Common myeloid progenitor, CD34-positive (primary cell): ENCODE results near the gene DENND2C.

ENCODE experiments used
- CTCF ChIA-PET: fragments of 350-600 bp; sonication (Branson Sonifier 250); formaldehyde crosslinking; loops from one replicate; lab custom pipeline; 2021; ENCODE audit warnings: antibody characterized with exemption; lab: Charles Lee
- POLR2A ChIA-PET: fragments of 350-600 bp; sonication (Branson Sonifier 250); formaldehyde crosslinking; loops from one replicate; lab custom pipeline; 2021; ENCODE audit warnings: antibody characterized with exemption; lab: Charles Lee
- DNase-seq, 3 donors: peaks; one replicate each; pipeline versions ENCODE4 v3.0.0 to v3.0.0-alpha.2; 2013
- H3K27ac ChIP-seq, 2 experiments: 1 replicate in 1 of 2; 2 replicates in 1 of 2; pipeline ENCODE4 v1.7.0; 2013; ENCODE audit warnings: inconsistent platforms in 2 of 2, low read length in 2 of 2, mild to moderate bottlenecking in 2 of 2, low read depth in 1 of 2, moderate library complexity in 1 of 2; ENCODE audit not compliant: severe bottlenecking in 2 of 2, insufficient read depth in 1 of 2, poor library complexity in 1 of 2
- H3K27me3 ChIP-seq, 5 experiments: replicated peaks in 2 of 5; 1 replicate in 3 of 5; 2 replicates in 2 of 5; pipeline versions ENCODE4 v1.6.1 to v1.7.0; 2013; ENCODE audit warnings: low read length in 4 of 5, mild to moderate bottlenecking in 2 of 5, moderate library complexity in 2 of 5, inconsistent platforms in 1 of 5; ENCODE audit not compliant: insufficient read depth in 5 of 5, control insufficient read depth in 4 of 5
- H3K36me3 ChIP-seq, 4 experiments: 1 replicate in 2 of 4; 2 replicates in 2 of 4; pipeline versions ENCODE4 v1.6.1 to v1.7.0; 2013; ENCODE audit warnings: low read length in 3 of 4, control low read depth in 1 of 4, mild to moderate bottlenecking in 1 of 4; ENCODE audit not compliant: control insufficient read depth in 4 of 4, insufficient read depth in 4 of 4
- H3K4me1 ChIP-seq, 4 experiments: 1 replicate in 3 of 4; 2 replicates in 1 of 4; pipeline versions ENCODE4 v1.6.1 to v1.7.1; 2013; ENCODE audit warnings: low read length in 3 of 4, mild to moderate bottlenecking in 3 of 4, control low read depth in 1 of 4, inconsistent platforms in 1 of 4, moderate library complexity in 1 of 4; ENCODE audit not compliant: control insufficient read depth in 4 of 4, insufficient read depth in 4 of 4; ENCODE audit errors: control extremely low read depth in 1 of 4
- H3K4me3 ChIP-seq, 7 experiments: 1 replicate in 4 of 7; 2 replicates in 3 of 7; pipeline versions ENCODE4 v1.5.1 to v1.7.0; 2013; ENCODE audit warnings: mild to moderate bottlenecking in 7 of 7, low read length in 6 of 7, moderate library complexity in 6 of 7, inconsistent platforms in 2 of 7, low read depth in 2 of 7, control low read depth in 1 of 7; ENCODE audit not compliant: insufficient read depth in 4 of 7, control insufficient read depth in 1 of 7; ENCODE audit errors: extremely low read depth in 1 of 7
- H3K9me3 ChIP-seq, 5 experiments: 1 replicate in 4 of 5; 2 replicates in 1 of 5; pipeline versions ENCODE4 v1.6.1 to v1.7.1; 2013; ENCODE audit warnings: low read length in 4 of 5, mild to moderate bottlenecking in 2 of 5, inconsistent platforms in 1 of 5, low read depth in 1 of 5, moderate library complexity in 1 of 5; ENCODE audit not compliant: control insufficient read depth in 4 of 5, insufficient read depth in 2 of 5; ENCODE audit errors: control extremely low read depth in 1 of 5
- WGBS: methylation state at CpG from one replicate; pipeline ENCODE4 v1.1.5; 2013; ENCODE audit not compliant: insufficient coverage; 5-methylcytosine and 5-hydroxymethylcytosine counted together

DENND2C gene

DNA sequence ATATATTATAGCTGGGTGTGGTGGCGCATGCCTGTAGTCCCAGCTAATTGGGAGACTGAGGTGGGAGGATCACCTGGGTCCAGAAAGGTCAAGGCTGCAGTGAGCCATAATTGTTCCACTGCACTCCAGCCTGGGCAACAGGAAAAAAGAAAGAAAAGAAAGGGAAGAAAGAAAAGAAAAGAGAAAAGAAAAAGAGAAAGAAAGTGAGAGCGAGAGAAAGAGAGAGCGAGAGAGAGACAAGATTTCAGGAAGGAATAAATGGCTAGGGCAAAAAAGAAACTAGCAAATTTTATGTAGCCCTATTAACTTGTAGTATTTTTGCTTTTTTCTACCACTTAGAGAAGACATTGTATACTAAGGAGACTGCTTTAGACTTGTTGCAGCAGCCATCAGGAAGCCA is 40.5 kb upstream of the DENND2C start:
- DNase-seq: no peak
- Histone ChIP-seq H3K36me3 (peaks cover 29 to 64% (median 46%) of the 10 kb centered on the region in 4 experiments), H3K9me3 (no peaks in the 10 kb centered on the region), H3K27me3 (no peaks in the 10 kb centered on the region), H3K27ac (no peak overlapping the region), H3K4me1 (peaks cover 1 to 3% (median 2%) of the 10 kb centered on the region in 4 experiments), H3K4me3 (no peak overlapping the region)
- WGBS: 100% methylated on average over 3 of the region's 3 CpGs
- POLR2A ChIA-PET: no interaction called here
- CTCF ChIA-PET: no interaction called here

GRCh38 chr1:114707604-114708003 is 37.8 kb upstream of the DENND2C start:
- Histone ChIP-seq H3K27ac (no peak overlapping the region), H3K9me3 (no peaks in the 10 kb centered on the region), H3K36me3 (peaks cover 26 to 52% (median 41%) of the 10 kb centered on the region in 4 experiments), H3K27me3 (no peaks in the 10 kb centered on the region), H3K4me1 (no peaks in the 10 kb centered on the region), H3K4me3 (no peak overlapping the region)
- ChIA-PET POLR2A (no interaction called here), CTCF (no interaction called here)
- 100% methylated on average over 2 of the region's 2 CpGs for WGBS
- DNase-seq: no peak

DNA sequence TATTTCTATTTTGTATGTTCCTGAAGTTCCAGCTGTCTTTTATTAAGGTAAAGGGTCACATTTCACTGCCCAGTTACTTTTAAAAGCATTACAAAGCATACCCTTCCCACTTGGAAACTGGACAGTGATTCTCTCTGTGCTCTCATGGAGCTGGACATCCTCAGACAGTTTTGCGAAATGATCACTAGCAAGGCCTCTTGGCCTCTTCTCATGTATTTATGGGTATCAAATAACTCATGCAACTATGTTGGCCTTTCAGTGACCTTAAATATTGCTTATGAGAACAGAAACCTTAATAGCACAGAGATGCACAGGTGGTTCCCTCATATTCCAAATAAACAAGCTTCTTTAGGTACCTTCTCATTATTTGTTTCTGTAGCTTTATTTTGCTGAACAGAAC is 33.4 kb upstream of the DENND2C start:
- H3K27ac ChIP-seq: no peak overlapping the region
- ChIA-PET CTCF (interaction anchor here (0.7 to 1.9 kb wide), 2 partner anchors 8 to 10 kb away, joined by 3 to 7 read pairs; partner anchors contain the start of gene AMPD1), POLR2A (no interaction called here)
- no peak overlapping the region for H3K4me3 ChIP-seq
- peaks cover 0 to 2% (median 0%) of the 10 kb centered on the region in 4 experiments for H3K4me1 ChIP-seq
- WGBS: no CpG with 5 or more reads among the region's 1 CpG
- no peaks in the 10 kb centered on the region for H3K27me3 ChIP-seq
- peaks cover 9 to 25% (median 16%) of the 10 kb centered on the region in 4 experiments for H3K36me3 ChIP-seq
- no peak for DNase-seq
- no peaks in the 10 kb centered on the region for H3K9me3 ChIP-seq

DNA sequence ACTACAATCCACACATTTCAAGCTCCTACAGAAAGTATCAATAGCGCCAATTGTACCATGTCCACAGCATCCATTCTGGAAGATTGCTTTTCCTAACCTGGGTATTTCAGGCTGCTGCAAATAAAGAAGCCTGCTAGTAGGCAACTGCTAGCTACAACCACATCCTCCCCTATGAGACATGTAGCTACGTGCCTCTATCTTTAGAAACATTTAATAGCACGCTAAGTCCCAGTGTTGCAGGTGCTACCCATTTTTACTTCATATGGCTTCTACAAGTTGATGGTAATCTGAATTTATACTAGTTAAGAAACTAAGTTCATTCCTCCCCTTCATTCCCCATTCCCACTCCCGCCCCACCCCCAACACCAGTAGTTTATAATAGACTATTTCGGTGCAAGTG is 32.9 kb upstream of the DENND2C start:
- no peak overlapping the region for H3K27ac ChIP-seq
- H3K36me3 ChIP-seq: peaks cover 7 to 20% (median 12%) of the 10 kb centered on the region in 4 experiments
- POLR2A ChIA-PET: no interaction called here
- CTCF ChIA-PET: interaction anchor here (0.7 to 1.9 kb wide), 2 partner anchors 8 to 10 kb away, joined by 3 to 7 read pairs; partner anchors contain the start of gene AMPD1
- WGBS: 100% methylated on average over 1 of the region's 5 CpGs
- H3K4me1 ChIP-seq: peaks cover 0 to 2% (median 0%) of the 10 kb centered on the region in 4 experiments
- no peak for DNase-seq
- H3K27me3 ChIP-seq: no peaks in the 10 kb centered on the region
- no peak overlapping the region for H3K4me3 ChIP-seq
- H3K9me3 ChIP-seq: no peaks in the 10 kb centered on the region

GRCh38 chr1:114701931-114702330 is 32.1 kb upstream of the DENND2C start:
- Histone ChIP-seq H3K36me3 (peaks cover 4 to 12% (median 6%) of the 10 kb centered on the region in 4 experiments), H3K27ac (no peak overlapping the region), H3K27me3 (no peaks in the 10 kb centered on the region), H3K4me3 (no peak overlapping the region), H3K4me1 (peaks cover 0 to 2% (median 0%) of the 10 kb centered on the region in 4 experiments), H3K9me3 (no peaks in the 10 kb centered on the region)
- no CpG with 5 or more reads among the region's 2 CpGs for WGBS
- POLR2A ChIA-PET: no interaction called here
- DNase-seq: no peak
- CTCF ChIA-PET: no interaction called here

DNA sequence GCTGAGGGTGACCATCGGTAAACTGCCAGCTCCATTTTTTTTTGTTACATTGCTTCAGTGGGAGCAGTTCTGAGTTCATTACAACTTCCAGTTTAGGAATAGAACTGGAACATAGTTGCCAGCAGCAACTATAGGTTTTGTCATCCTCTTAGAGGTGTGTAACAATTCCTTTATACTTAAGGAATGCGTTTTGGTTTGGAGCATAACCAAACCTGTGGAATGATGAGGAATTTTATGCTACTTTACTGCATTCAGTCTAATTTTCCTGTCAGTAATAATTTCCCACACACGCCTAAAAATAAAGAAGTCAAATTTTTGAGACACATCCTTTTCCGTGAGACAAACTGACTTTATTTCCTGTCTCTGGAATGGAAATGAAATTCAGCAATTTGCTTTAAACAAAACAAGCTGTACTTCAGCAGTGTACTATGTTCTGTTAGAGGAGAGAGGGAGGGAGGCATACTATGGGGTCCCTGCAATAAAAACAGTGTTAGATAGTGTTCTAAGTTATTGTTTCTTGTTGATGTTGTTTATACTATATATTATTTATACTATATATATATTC is 30.3 kb upstream of the DENND2C start:
- no peaks in the 10 kb centered on the region for H3K27me3 ChIP-seq
- peaks cover 0 to 2% (median 0%) of the 10 kb centered on the region in 4 experiments for H3K36me3 ChIP-seq
- no peak overlapping the region for H3K27ac ChIP-seq
- no peak overlapping the region for H3K4me3 ChIP-seq
- CTCF ChIA-PET: no interaction called here
- no peaks in the 10 kb centered on the region for H3K9me3 ChIP-seq
- 0% methylated on average over 1 of the region's 4 CpGs for WGBS
- H3K4me1 ChIP-seq: peaks cover 0 to 2% (median 0%) of the 10 kb centered on the region in 4 experiments
- DNase-seq: no peak
- POLR2A ChIA-PET: no interaction called here

DNA sequence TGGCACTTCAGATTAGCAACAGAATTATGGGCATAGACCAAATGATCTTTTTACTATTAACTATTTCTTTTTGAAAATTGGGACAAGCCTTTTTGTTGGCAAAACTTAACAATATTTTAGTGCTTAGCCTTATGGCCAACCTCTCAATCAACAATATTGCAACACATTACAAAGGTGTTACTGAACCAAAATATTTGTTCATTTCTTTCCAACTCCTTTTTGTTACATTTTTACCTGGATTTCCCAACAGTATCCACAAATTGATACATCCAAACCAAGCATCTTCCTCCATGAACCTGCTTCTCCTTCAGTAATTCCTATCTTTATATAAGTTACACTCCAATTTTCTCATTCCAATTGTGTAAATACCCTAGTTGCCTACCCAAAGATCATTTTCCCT is 27.0 kb upstream of the DENND2C start:
- H3K9me3 ChIP-seq: no peaks in the 10 kb centered on the region
- ChIA-PET CTCF (no interaction called here), POLR2A (no interaction called here)
- no peak overlapping the region for H3K4me3 ChIP-seq
- DNase-seq: no peak
- no peaks in the 10 kb centered on the region for H3K27me3 ChIP-seq
- peaks cover 0 to 2% (median 0%) of the 10 kb centered on the region in 4 experiments for H3K4me1 ChIP-seq
- no peak overlapping the region for H3K27ac ChIP-seq
- no peaks in the 10 kb centered on the region for H3K36me3 ChIP-seq
